GM06990 (cell line): ENCODE results near the gene ASPSCR1.
"Not testable (repeated sequence)": the region's sequence is repeated elsewhere in the genome, so short reads cannot be mapped to it uniquely, and the experiment has no call there.

Source experiments
- DNase-seq: peaks from one replicate; pipeline ENCODE4 v3.0.0-alpha.2; 2011; ENCODE audit not compliant: insufficient read length; ENCODE audit errors: extremely low read depth
- H3K27me3 ChIP-seq: replicated peaks from 2 replicates; pipeline ENCODE4 v1.6.0; 2011; ENCODE audit warnings: low read length; ENCODE audit not compliant: control insufficient read depth, insufficient read depth
- H3K36me3 ChIP-seq: 2 replicates; pipeline ENCODE4 v1.5.1; 2011; ENCODE audit warnings: low read length; ENCODE audit not compliant: control insufficient read depth, insufficient read depth
- H3K4me3 ChIP-seq: replicated peaks from 2 replicates; pipeline ENCODE4 v1.5.1; 2011; ENCODE audit warnings: low read depth, mild to moderate bottlenecking, control low read depth, low read length
- CTCF ChIP-seq: IDR thresholded peaks from 2 replicates; pipeline ENCODE4 v1.5.1; 2011; ENCODE audit warnings: low read length, control low read depth, mild to moderate bottlenecking, inconsistent platforms; ENCODE audit not compliant: insufficient read depth, poor library complexity, severe bottlenecking

ASPSCR1 gene

GRCh38 chr17:81948635-81949378 lies 28.6 kb upstream of the ASPSCR1 start:
- no peaks in the 10 kb centered on the region for H3K27me3 ChIP-seq
- DNase-seq: no peak
- no peak for TF ChIP-seq CTCF

GRCh38 chr17:81950501-81950900 lies 26.9 kb upstream of the ASPSCR1 start:
- no peaks in the 10 kb centered on the region for H3K36me3 ChIP-seq
- no peak for DNase-seq
- TF ChIP-seq CTCF: no peak
- no peak overlapping the region for H3K4me3 ChIP-seq
- H3K27me3 ChIP-seq: no peaks in the 10 kb centered on the region

More at GRCh38 chr17:81948635-81949378, 28.6 kb upstream of the ASPSCR1 start:
- no peak overlapping the region for H3K4me3 ChIP-seq
- no peaks in the 10 kb centered on the region for H3K36me3 ChIP-seq

- TF ChIP-seq CTCF: no peak
- DNase-seq: no peak
- H3K27me3 ChIP-seq: no peaks in the 10 kb centered on the region
- H3K4me3 ChIP-seq: no peak overlapping the region
- H3K36me3 ChIP-seq: no peaks in the 10 kb centered on the region
Measured at GRCh38 chr17:81951785-81952684, 25.4 kb upstream of the ASPSCR1 start.

GRCh38 chr17:81952792-81953228 lies 24.6 kb upstream of the ASPSCR1 start:
- DNase-seq: no peak
- no peak overlapping the region for H3K4me3 ChIP-seq
- TF ChIP-seq CTCF: no peak
- no peaks in the 10 kb centered on the region for H3K36me3 ChIP-seq
- H3K27me3 ChIP-seq: no peaks in the 10 kb centered on the region; the same call in 1 of the 2 replicates

- H3K4me3 ChIP-seq, H3K36me3 ChIP-seq, H3K27me3 ChIP-seq, DNase-seq: not testable (repeated sequence)
Measured at GRCh38 chr17:81953443-81953842, 24.0 kb upstream of the ASPSCR1 start.
